SHP77 (cell line): ENCODE measurements around the gene CIDEA.

Source experiments
- DNase-seq, 2 experiments: peaks; one replicate each; lab custom pipeline; 2025; lab: John Stamatoyannopoulos, UW

CIDEA gene

DNA sequence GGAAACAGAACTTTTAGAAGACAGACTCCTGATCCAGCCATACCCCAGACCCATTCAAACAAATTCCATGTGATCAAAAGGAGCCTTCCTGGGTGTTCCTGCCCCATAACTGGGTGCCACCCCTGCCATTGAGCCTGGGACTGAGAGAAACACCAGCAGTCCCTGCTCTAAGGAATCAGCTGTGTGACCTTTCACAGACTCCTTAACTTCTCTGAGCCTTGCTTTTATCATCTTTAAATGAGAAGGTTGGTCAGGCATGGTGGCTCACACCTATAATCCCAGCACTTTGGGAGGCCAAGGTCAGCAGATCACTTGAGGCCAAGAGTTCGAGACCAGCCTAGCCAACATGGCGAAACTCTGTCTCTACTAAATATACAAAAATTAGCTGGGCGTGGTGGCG, 20.6 kb downstream of the CIDEA start:
- no peak for DNase-seq

GRCh38 chr18:12276736-12277554, 22.8 kb downstream of the CIDEA start:
- DNase-seq = no peak

DNA sequence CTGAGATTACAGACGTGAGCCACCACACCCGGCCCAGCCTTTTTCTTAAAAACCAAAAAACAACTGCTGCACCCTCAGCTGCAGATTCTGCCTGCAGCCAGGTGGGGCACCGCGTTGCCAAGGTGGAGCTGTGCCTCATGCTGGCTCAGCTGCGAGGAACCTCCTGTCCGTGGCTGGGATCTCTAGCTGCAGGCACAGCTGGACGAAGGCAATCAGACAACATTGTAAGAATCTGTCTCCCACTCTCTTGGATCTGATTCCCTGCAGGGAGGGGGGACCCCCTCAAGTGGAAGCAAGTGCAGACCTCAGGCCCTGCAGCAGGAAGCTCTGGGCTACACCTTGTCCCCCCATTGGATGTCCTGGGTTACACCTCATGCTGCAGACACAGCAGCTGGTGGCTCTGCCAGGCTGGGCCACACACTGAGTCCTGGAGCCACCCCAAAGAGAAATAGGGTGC, 24.1 kb downstream of the CIDEA start:
- no peak for DNase-seq

DNA sequence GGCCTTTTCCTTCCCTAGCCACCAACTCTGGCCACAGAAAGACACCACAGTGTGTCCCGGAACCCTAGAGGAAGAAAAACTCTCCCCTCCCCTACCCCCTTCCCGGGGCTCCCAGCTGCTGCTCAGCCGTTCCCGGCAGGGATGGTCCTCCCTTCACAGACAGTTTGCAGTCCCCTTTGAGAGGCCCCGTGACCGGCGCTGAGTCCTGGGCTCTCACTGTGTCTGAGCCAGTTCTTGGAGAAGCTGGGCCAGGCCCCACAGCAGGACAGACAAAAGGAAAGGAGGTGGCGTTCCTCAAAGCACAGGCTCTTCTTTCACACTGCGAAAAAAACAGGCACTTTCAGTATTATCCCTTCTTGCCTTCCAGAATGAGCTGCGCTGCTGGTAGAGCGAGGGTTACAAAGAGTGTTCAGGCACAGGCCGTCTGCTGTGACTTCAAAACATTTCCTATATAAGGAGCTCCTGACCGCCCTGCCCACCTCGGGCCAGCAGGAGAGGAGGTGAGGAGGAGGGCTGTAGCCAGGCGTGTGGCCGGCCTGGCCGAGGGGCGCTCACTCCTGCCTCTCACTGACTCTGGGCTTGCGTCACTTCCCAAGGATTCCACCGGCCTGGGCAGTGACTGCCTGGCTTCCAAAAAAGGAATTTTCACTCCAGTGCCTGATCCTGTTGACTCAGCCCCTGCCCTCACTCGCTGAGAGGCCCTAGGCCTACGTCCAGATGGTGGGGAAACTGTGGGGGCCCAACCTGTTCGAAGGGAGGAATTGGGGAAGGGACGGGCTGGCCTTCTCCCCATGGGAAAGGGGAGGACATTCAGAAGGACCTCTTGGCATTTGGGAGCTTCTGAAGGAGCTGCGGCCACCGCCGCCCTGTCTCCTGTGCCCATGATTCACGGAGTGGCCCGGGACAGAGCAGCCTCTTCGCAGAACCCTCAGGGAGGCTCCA, 24.9 kb downstream of the CIDEA start:
- no peak for DNase-seq

DNA sequence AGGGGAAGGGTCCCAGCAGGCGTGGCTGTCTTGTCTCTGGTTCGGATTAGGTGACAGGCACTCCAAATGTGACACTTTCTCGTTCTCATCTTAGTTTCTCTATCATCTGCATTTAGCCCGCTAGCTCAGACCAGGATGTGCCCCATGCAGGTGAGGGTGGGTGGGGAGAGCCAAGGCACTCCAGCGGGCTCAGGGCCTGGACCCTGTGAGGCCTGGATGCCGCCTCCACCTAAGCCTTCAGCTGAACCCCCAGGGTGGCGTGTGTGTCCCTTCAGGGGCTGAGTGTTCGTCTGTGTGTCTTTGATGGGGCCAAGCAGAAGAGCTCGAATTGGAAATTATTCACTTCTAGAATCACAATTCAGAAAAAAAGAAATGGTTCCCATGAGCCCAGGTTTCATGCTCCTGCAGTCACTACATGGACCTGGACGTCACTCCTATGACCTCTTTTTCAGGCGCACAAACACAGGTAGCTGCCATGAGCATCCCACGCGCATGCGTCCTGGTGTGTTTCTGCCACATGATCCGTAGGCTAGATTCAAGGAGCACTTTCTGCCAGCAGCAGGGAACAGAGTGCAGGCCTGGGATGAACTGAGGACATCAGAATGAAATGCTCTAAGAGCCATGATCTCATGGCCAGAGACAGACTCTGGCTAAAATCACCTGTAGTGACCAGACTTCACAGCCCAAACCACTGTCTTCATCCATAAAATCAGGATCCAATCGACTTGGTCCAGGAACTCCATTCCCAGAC, 25.8 kb downstream of the CIDEA start:
- DNase-seq = no peak

GRCh38 chr18:12281861-12282260, 27.7 kb downstream of the CIDEA start:
- no peak for DNase-seq

DNA sequence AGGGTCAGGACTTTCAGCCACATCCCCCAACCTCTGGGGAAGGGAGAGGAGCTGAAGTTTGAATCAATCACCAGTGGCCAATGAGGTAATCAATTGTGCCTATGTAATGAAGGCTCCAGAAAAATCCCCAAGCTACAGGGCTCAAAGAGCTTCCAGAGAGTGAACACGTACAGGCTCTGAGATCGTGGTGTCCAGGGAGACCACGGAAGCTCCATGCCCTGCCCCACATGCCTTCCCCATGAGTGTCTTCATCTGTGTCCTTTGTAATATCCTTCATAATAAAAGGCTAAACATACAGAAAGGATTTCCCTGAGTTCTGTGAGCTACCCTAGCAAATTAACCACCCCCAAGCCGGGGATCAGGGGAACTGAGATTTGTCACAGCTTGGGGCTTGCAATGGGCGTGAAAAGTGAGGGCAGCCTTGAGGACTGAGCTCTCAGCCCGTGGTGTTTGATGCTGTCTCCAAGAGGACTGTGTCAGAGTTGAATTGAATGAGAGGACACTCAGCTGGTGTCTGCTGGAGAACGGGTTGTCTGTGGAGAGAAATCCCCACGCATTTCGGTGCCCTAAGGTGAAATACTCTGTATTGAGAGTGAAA, 28.4 kb downstream of the CIDEA start:
- no peak for DNase-seq

- no peak for DNase-seq
Observed at GRCh38 chr18:12283256-12283655, 29.1 kb downstream of the CIDEA start.

GRCh38 chr18:12283666-12284065, 29.5 kb downstream of the CIDEA start:
- DNase-seq = no peak

DNA sequence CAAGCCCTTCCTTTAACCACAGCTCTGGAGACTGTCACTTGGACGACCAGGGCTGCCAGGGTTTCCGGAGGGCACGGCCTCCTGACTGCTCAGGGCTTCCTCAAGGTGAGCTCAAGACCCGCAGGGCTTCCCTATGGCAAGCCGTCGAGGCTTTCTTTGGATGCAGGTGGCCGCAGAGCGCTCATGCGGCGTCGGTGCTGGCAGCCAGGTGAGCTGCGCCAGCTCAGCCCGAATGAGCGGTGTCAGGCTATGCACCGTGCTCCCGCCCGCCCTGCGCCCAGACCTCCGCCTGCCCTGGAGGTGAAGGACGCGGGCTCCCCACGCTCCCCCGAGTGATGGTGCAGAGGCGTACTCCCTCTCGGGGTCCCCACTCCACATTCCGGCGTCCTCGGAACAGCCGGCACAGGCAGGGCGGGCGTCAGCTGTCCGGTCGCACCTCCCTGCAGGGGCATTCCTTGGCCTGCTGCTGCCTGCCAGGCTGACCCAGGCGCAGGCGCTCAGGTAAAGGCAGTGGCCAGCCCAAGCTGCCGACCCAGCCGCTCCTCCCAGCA, 33.0 kb downstream of the CIDEA start:
- DNase-seq = no peak

DNA sequence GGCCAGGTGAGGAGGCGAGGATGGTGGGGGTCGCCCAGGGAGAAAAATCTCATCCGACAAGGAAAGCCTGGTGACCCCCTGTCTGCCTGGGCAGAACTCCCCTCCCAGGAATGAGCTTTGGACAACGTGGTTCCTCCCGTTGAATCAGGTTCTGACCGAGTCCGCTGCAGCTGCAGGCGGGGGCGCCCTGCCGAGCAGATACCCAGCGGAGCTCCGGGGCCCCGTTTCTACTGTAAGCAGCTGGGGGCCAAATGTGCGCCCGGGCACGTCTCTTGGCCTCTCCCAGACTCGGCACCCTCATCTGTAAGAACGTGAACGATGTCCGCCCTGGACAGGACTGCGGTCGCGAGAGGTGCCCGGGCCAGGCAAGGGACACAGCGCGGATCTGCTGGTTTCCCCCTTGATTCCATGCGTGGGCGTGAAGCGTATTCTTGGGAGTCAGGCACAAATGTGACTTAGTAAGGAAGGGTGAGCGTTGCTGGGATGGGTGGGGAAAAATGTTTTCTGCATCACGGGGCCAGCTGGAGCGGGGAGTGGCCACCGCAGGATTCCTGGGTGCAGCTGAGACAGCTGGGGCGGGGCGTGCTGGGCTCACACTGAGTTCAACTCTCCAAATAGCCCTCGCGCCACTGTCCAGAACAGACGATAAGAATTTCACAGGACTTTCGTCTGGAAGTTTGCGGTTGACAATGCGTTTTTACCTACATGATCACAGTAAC, 33.7 kb downstream of the CIDEA start:
- no peak for DNase-seq

- no peak for DNase-seq
Observed at GRCh38 chr18:12288403-12288755, 34.2 kb downstream of the CIDEA start.

DNA sequence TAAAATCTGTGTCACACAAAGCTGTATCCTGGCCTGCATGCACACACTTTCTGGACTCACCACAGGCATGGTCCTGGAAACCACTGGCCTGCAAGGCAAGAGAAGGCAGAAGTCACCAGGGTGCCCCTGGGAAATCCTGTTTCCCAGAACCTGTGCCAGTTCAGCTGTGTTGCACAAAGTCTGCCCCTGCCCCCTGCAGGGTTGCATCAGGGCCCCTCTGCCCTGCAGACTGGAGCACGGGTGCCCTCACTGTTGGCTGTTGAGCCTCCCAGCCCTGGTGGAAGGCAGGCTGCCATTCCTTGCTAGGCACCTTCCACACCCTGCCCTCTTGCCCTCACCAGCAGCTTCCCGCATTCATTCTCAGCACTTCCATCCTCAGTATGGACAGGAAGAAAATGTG, 35.9 kb downstream of the CIDEA start:
- no peak for DNase-seq

- no peak for DNase-seq
Observed at GRCh38 chr18:12291161-12291560, 37.0 kb downstream of the CIDEA start.

- no peak for DNase-seq
Observed at GRCh38 chr18:12291690-12292089, 37.5 kb downstream of the CIDEA start.

- DNase-seq = no peak
Observed at GRCh38 chr18:12293831-12294230, 39.7 kb downstream of the CIDEA start.

GRCh38 chr18:12295389-12296086, 41.4 kb downstream of the CIDEA start:
- no peak for DNase-seq

DNA sequence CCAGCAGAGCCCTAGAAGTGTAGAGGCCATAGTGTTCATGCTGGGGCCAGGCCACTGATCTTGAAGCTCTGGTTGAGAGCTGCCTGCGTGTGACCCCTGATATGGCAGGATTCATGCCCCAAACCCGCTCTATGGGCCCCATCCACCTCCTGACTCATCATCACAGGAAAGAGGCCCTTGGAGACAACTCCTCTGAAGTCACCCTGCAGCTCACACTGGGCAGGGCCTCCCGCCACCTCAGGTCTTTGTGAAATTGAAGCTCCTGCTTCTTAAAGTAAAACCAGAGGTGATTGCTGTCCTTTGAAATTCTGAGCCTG, 41.9 kb downstream of the CIDEA start:
- DNase-seq = no peak

DNA sequence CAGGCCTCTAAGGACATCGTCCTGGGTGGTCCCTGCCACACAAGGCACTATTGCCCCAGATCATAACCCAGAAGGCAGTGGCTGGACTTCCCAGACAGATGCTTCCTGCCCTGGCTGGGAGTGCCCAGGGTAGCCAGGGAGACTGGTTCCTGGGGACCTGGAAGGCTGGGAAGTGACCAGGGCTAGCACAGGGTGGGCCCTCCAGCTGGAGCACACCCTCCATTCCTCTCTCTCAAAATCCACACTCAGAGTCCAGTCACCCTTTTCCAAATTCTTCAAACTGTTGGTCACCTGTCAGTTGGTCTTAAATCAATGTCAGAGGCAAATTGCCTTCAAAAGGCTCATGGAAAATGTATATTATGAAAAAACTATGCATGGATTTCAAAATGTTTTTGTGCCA, 42.3 kb downstream of the CIDEA start:
- DNase-seq = no peak

DNA sequence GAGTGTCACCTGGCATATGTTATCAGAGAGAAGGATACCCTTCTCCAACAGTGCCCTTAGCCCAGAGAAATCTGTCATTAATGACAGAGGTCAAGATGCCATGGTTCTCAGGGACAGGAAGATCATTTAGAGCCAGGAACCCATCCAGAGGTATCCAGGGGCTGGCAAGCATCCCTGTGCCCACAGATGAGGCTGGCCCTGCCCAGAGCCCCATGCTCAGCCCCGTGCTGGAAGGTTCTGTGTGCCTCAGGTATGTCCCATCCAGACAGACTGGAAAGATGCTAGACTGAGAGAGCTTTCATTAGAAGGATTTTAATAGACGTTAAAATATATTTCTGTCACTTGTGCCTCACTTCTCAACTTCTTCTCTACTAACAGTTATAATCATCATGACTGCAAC, 45.7 kb downstream of the CIDEA start:
- no peak for DNase-seq
